SH-SY5Y (cell line): ENCODE results near the gene DLGAP4.

Source experiments
- GATA2 ChIP-seq: IDR thresholded peaks from 2 replicates; pipeline ENCODE4 v1.6.1; 2011; ENCODE audit warnings: mild to moderate bottlenecking, low read depth, low read length
- GATA3 ChIP-seq: IDR thresholded peaks from 2 replicates; pipeline ENCODE4 v1.6.1; 2011; ENCODE audit warnings: low read depth, mild to moderate bottlenecking, low read length, moderate library complexity

DNA sequence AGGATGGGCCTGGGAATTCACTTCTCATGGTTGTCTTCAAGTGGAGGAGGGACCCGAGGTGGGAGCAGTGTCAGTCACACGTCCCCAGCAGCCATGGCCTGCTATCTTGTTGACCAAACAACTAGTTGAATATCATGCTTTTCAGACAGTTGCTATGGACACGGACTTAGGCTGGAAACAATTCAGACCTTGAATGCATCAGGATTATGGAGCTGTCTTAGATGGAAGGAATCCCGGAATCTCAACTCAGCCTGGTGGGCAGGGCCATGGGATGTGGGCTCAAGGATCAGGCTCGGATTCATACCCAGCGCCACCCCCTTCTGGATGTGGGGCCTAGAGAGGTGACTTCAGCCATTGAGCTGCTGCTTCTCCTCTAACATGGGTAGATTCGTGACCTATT is 112.6 kb downstream of the DLGAP4 start:
- TF ChIP-seq GATA2 (no peak), GATA3 (no peak)
